ENCODE data around the gene CFD.
"Not testable (repeated sequence)": the region's sequence is repeated elsewhere in the genome, so short reads cannot be mapped to it uniquely, and the experiment has no call there.

The CFD gene

GRCh38 chr19:853014-853585 is 6.4 kb upstream of the CFD start:
- DNase-seq, result no peak

DNA sequence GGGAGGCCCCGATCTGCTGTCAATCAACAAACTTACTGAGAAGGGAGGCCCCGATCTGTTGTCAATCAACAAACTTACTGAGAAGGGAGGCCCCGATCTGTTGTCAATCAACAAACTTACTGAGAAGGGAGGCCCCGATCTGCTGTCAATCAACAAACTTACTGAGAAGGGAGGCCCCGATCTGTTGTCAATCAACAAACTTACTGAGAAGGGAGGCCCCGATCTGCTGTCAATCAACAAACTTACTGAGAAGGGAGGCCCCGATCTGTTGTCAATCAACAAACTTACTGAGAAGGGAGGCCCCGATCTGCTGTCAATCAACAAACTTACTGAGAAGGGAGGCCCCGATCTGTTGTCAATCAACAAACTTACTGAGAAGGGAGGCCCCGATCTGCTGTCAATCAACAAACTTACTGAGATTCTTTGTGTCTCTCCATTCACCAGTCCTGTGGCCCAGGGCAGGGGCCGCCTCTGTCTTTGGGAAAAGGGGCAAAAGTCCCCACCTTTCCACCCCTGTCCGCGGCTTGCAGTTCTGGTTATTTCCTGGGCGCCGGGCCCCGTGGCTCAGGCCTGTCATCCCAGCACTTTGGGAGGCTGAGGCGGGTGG is 5.7 kb upstream of the CFD start:
- not testable (repeated sequence) for DNase-seq

DNA sequence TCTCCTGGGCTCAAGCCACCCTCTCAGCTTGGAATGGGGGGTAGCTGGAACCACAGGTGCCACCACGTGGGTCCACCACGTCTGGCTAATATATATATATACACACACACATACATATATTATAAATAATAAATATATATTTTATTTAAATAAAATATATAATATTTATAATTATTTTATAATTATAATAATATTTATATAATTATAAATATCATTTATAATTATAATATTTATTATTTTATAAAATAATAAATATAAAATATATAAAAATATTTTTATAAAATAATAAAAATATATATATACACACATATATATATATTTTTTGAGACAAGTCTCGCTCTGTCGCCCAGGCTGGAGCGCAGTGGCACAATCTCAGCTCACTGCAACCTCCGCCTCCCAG is 4.9 kb upstream of the CFD start:
- DNase-seq, result no peak

- no peak for DNase-seq
Observed at GRCh38 chr19:855142-855541, 4.3 kb upstream of the CFD start.

GRCh38 chr19:855566-856120 is 3.8 kb upstream of the CFD start:
- no peak for DNase-seq

- no peak for DNase-seq
Observed at GRCh38 chr19:858284-858683, 1.2 kb upstream of the CFD start.

GRCh38 chr19:861141-861755 is 1.8 kb downstream of the CFD start:
- DNase-seq, result no peak

- DNase-seq, result peak; percentile 69
Observed at GRCh38 chr19:861756-862580, 2.5 kb downstream of the CFD start.

GRCh38 chr19:862581-863314 is 3.3 kb downstream of the CFD start:
- DNase-seq, result peak; percentile 59

- DNase-seq, result no peak
Observed at GRCh38 chr19:863315-863620, 3.8 kb downstream of the CFD start.

DNA sequence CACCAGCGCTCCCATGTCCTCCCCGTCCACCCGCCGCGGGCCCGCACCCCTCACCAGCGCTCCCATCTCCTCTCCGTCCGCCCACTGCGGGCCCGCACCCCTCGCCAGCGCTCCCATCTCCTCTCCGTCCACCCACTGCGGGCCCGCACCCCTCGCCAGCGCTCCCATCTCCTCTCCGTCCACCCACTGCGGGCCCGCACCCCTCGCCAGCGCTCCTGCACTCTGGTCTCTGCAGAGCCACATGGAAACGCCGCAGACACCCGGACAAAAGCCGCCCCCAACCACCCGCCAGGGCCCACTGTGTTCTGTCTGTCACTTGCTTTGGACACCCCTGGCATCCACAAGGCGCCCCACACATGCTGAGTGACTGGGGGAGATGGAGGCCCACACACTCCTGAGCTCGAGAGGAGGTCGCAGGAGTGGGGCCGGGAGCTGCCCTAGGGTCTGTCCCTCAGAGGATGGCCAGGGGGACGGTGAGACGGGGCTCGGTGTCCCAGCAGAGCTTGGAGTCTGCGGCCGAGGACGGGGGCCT is 7.4 kb downstream of the CFD start:
- DNase-seq, result no peak

DNA sequence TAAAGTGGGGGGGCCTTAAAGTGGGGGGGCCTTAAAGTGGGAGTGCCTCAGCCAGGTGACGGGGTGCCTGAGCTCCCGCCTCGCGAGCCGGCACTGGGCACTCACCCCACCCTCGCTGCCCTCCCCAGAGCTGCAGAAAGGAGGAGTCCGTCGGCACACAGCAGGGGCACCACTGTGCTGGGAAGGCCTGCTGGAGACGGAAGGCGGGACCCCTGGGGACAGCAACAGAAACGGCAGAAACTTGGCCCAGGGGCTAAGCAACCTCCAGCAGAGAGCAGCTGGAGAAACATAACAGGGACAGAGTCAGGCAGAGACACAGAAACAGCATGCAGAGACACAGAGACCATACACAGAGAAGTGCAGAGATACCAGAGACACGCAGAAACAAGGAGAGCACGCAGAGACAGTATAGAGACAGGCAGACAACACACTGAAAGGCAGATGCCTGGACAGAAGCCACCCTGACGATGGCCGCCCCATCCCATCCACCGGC is 7.9 kb downstream of the CFD start:
- no peak for DNase-seq

- DNase-seq, result no peak
Observed at GRCh38 chr19:867855-868457, 8.5 kb downstream of the CFD start.

DNA sequence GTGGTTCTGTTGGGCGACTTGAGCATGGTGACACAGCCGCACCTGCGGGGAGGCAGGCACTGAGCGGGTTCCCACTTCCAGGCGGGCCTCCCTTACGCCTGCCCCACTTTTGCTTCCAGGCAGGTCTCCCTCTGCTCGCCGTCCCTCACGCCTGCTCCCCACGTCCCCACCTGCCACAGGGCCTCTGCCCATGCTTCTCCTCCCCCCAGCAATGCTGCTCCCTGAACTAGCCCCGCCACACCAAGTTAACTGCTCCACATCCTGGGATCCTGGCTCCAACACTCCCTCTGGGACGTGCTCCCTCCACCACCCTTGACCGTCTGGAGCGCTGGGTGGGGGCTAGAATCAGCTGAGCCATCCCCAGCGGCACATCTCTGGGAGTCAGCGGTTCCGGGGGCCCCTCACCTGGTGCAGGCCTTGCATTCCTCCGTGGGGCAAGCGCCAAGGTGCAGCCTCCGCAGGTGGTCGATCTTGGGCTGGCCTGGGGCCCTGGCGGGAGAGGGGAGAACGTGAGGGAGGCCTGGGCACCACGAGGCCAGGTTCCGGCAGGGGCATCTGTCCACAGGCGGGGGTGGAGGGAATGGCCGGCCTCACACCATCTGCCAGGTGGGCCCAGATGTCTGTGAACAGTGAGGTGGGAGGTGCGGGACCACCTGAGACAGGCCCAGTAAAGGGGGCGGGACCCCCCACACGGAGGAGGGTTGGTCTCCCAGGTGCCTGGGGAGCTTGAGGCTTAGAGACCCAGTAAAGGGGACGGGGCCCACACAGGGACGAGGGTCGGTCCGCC is 9.2 kb downstream of the CFD start:
- DNase-seq, result no peak

GRCh38 chr19:869245-870177 is 10.0 kb downstream of the CFD start:
- DNase-seq, result no peak

DNA sequence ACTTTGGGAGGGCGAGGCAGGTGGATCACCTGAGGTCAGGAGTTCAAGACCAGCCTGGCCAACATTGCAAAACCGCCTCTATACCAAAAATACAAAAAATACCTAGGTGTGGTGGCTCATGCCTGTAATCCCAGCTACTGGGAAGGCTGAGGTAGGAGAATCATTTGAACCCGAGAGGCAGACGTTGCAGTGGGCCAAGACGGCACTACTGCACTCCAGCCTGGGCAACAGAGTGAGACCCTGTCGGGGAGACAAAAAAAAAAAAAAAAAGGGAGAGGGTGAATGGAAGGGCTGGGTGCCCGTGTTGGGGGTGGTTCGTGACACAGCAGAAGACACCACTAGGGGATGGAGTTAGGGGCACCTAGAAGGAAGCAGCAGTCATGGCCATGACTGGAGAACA is 10.8 kb downstream of the CFD start:
- DNase-seq, result no peak

- no peak for DNase-seq
Observed at GRCh38 chr19:870963-871401, 11.5 kb downstream of the CFD start.

- no peak for DNase-seq
Observed at GRCh38 chr19:871446-872265, 12.2 kb downstream of the CFD start.
